SK-N-SH (cell line): Measurements from ENCODE around the gene RETSAT. TPM values are rescaled to one million over a fixed set of nuclear protein-coding genes. Genes with fewer than 3 reads are reported as not detected.

Experiments used
- CTCF ChIA-PET: fragments of 300-600, 350-600 bp; formaldehyde crosslinking; extraction: SDS; loops from one replicate; lab custom pipeline; 2021; lab: Yijun Ruan, JAX
- POLR2A ChIA-PET: fragments of 350-600 bp; sonication (Branson Sonifier 250); formaldehyde crosslinking; extraction: SDS; loops from one replicate; lab custom pipeline; 2020; ENCODE audit warnings: antibody characterized with exemption, inconsistent platforms; lab: Yijun Ruan, JAX
- DNase-seq: peaks from one replicate; pipeline ENCODE4 v3.0.0; 2012
- H2AFZ ChIP-seq: fragments of 200-600 bp; sonication (generic); 2 replicates; pipeline ENCODE4 v1.8.1; 2016; ENCODE audit warnings: antibody characterized with exemption, mild to moderate bottlenecking, low read depth
- H3F3A ChIP-seq: fragments of 200-600 bp; sonication (generic); replicated peaks from 2 replicates; pipeline ENCODE3; 2016; ENCODE audit warnings: antibody characterized with exemption, mild to moderate bottlenecking; ENCODE audit not compliant: insufficient read depth
- H3K27ac ChIP-seq, 2 experiments: fragments of 200-500 bp in 1 of 2; fragments of 200-600 bp in 1 of 2; sonication (Bioruptor generic) in 1 of 2; sonication (generic), shearing (Covaris generic) in 1 of 2; 2 replicates each; pipeline versions ENCODE4 v1.5.1 to v1.6.1; 2014 to 2016; ENCODE audit warnings: low read depth in 2 of 2, inconsistent platforms in 1 of 2, low read length in 1 of 2, mild to moderate bottlenecking in 1 of 2, mixed read lengths in 1 of 2
- H3K27me3 ChIP-seq: fragments of 200-600 bp; sonication (generic), shearing (Covaris generic); 2 replicates; pipeline ENCODE4 v1.6.1; 2016; ENCODE audit warnings: mixed run types; ENCODE audit not compliant: insufficient read depth
- H3K36me3 ChIP-seq, 2 experiments: fragments of 200-500 bp in 1 of 2; fragments of 200-600 bp in 1 of 2; sonication (Bioruptor generic) in 1 of 2; sonication (generic) in 1 of 2; replicated peaks in 1 of 2; 2 replicates each; pipeline versions ENCODE3 to v1.5.1; 2014 to 2016; ENCODE audit warnings: low read length in 1 of 2, mild to moderate bottlenecking in 1 of 2; ENCODE audit not compliant: insufficient read depth in 2 of 2, control insufficient read depth in 1 of 2
- H3K4me1 ChIP-seq, 2 experiments: fragments of 200-500 bp in 1 of 2; fragments of 200-600 bp in 1 of 2; sonication (Bioruptor generic) in 1 of 2; sonication (generic), shearing (Covaris generic) in 1 of 2; 2 replicates each; pipeline versions ENCODE4 v1.5.1 to v1.6.1; 2014 to 2016; ENCODE audit warnings: low read depth in 1 of 2, low read length in 1 of 2, mixed run types in 1 of 2; ENCODE audit not compliant: insufficient read depth in 2 of 2, control insufficient read depth in 1 of 2
- H3K4me2 ChIP-seq: fragments of 200-600 bp; sonication (generic), shearing (Covaris generic); 2 replicates; pipeline ENCODE4 v1.6.1; 2017; ENCODE audit warnings: mixed run types
- H3K4me3 ChIP-seq, 2 experiments: fragments of 200-500 bp in 1 of 2; fragments of 200-600 bp in 1 of 2; sonication (Bioruptor generic) in 1 of 2; sonication (generic), shearing (Covaris generic) in 1 of 2; 2 replicates each; pipeline versions ENCODE4 v1.5.1 to v1.8.1; 2014 to 2016; ENCODE audit warnings: low read depth in 2 of 2, inconsistent platforms in 1 of 2, low read length in 1 of 2, mild to moderate bottlenecking in 1 of 2, mixed read lengths in 1 of 2, moderate library complexity in 1 of 2
- H3K79me2 ChIP-seq: fragments of 200-600 bp; sonication (generic); 2 replicates; pipeline ENCODE4 v1.8.1; 2017; ENCODE audit warnings: mild to moderate bottlenecking; ENCODE audit not compliant: insufficient read depth
- H3K9ac ChIP-seq: fragments of 200-600 bp; sonication (generic); 2 replicates; pipeline ENCODE4 v1.6.1; 2017; ENCODE audit warnings: mixed run types
- H3K9me2 ChIP-seq: fragments of 200-600 bp; sonication (generic); 2 replicates; pipeline ENCODE4 v1.6.1; 2017; ENCODE audit warnings: mixed run types
- H3K9me3 ChIP-seq: fragments of 200-600 bp; sonication (generic); 2 replicates; pipeline ENCODE4 v1.6.1; 2017; ENCODE audit warnings: mixed run types, mild to moderate bottlenecking, moderate library complexity
- H4K20me1 ChIP-seq: fragments of 200-600 bp; sonication (generic); 2 replicates; pipeline ENCODE4 v1.6.1; 2017; ENCODE audit warnings: mild to moderate bottlenecking, mixed run types; ENCODE audit not compliant: insufficient read depth
- ELF1 ChIP-seq: IDR thresholded peaks from 2 replicates; pipeline ENCODE4 v1.4.0; 2012
- EP300 ChIP-seq, 2 experiments: IDR thresholded peaks; 2 replicates each; pipeline versions ENCODE4 v1.4.0 to v1.6.1; 2012; ENCODE audit warnings: borderline replicate concordance in 1 of 2, low read depth in 1 of 2, low read length in 1 of 2
- FOSL2 ChIP-seq: IDR thresholded peaks from 2 replicates; pipeline ENCODE4 v1.4.0; 2012; ENCODE audit warnings: low read depth, mild to moderate bottlenecking, moderate library complexity, borderline replicate concordance
- GABPA ChIP-seq: IDR thresholded peaks from 2 replicates; pipeline ENCODE4 v1.4.0; 2012; ENCODE audit warnings: low read depth, mild to moderate bottlenecking
- JUND ChIP-seq: IDR thresholded peaks from 2 replicates; pipeline ENCODE4 v1.4.0; 2012
- MEF2A ChIP-seq: IDR thresholded peaks from 2 replicates; pipeline ENCODE4 v1.4.0; 2012; ENCODE audit warnings: low read depth, borderline replicate concordance
- RXRA ChIP-seq: IDR thresholded peaks from 2 replicates; pipeline ENCODE4 v1.4.0; 2012; ENCODE audit warnings: low read depth, mild to moderate bottlenecking, borderline replicate concordance
- SIN3A ChIP-seq: IDR thresholded peaks from 2 replicates; pipeline ENCODE4 v1.6.1; 2012; ENCODE audit warnings: low read depth, mild to moderate bottlenecking, low read length, moderate library complexity, borderline replicate concordance
- YY1 ChIP-seq: IDR thresholded peaks from 2 replicates; pipeline ENCODE4 v1.4.0; 2012; ENCODE audit warnings: low read depth, mild to moderate bottlenecking
- WGBS: methylation state at CpG from one replicate; pipeline ENCODE4 v1.1.6; 2017; ENCODE audit warnings: low lambda C conversion rate; 5-methylcytosine and 5-hydroxymethylcytosine counted together
- polyA plus RNA-seq, 3 experiments: library from polyadenylated mRNA; depleted of rRNA; stranded (reverse); fragments of >200 nt; gene quantifications; 2 replicates each; pipeline ENCODE4 v1.2.3, GENCODE V29; 2012
- TF ChIP-seq, protein P1 (sequence below): IDR thresholded peaks from 2 replicates; pipeline ENCODE4 v1.4.0; 2012; ENCODE audit warnings: low read depth, borderline replicate concordance

RETSAT gene
- polyA plus RNA-seq, 1 of the 3 experiments (the other 2 are of a cell fraction), result 28.0 TPM

DNA sequence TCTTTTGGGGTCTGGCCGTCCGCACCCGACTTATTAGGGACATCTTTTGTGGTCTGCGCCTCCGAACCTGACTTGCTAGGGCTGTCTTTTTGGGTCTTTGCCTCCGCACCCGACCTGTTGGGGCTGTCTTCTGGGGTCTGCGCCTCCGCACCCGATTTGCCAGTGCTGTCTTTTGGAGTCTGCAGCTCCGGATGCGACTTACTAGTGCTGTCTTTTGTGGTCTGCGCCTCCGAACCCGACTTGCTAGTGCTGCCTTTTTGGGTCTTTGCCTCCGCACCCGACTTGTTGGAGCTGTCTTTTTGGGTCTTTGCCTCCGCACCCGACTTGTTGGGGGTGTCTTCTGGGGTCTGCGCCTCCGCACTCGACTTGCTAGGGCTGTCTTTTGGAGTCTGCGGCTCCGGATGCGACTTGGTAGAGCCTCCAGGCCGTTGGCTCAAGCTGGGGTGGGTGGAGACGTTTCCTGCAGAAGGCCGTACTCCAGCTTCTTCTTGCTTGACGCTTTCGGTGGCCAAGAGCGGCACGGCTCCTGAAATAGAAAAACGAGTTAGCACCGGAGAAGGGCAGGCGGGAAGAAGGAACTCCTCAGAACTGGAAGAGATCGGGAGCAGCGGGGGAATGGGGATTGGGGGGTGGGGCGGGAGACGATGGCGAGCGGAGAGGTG, 27.0 kb downstream of the RETSAT start:
- ChIA-PET CTCF (interaction anchor here (0.8 to 1.8 kb wide), 5 partner anchors 13 to 445 kb away, joined by 3 read pairs; partner anchors contain the start of genes ELMOD3 and RETSAT), POLR2A (interaction anchor here (0.6 to 3.1 kb wide), 12 partner anchors 9 to 284 kb away, joined by 3 to 14 read pairs (median 4); partner anchors contain the start of genes C2orf68, ELMOD3, MAT2A and RETSAT)
- Histone ChIP-seq H3K9ac (peak overlapping the region; percentile 85), H3K9me3 (no peaks in the 10 kb centered on the region), H4K20me1 (peaks cover 34% of the 10 kb centered on the region), H3F3A (peaks cover 3% of the 10 kb centered on the region), H3K79me2 (peaks cover 56% of the 10 kb centered on the region), H3K27me3 (no peaks in the 10 kb centered on the region), H3K36me3 (peaks cover 26 to 42% of the 10 kb centered on the region in 2 experiments), H2AFZ (peak overlapping the region; percentile 93; the same call in 1 of the 2 replicates), H3K9me2 (no peaks in the 10 kb centered on the region), H3K27ac (peak overlapping the region; percentile 88 to 97; a peak in 2 of 4 replicates), H3K4me1 (peaks cover 7 to 24% of the 10 kb centered on the region in 2 experiments; a peak in 3 of 4 replicates), H3K4me3 (peak overlapping the region; percentile 73 to 95), H3K4me2 (peak overlapping the region; percentile 100)
- DNase-seq, result no peak
- TF ChIP-seq ELF1, result no peak
- TF ChIP-seq EP300 (IDR thresholded peaks at IDR 0.05; ENCODE audit: borderline replicate concordance in 1 of 2, low read depth in 1 of 2, low read length in 1 of 2), result 0 out of 4 replicates have a peak, but pooled peaks of 1 of the 2 experiments have one; percentile 7
- TF ChIP-seq, protein P1, sequence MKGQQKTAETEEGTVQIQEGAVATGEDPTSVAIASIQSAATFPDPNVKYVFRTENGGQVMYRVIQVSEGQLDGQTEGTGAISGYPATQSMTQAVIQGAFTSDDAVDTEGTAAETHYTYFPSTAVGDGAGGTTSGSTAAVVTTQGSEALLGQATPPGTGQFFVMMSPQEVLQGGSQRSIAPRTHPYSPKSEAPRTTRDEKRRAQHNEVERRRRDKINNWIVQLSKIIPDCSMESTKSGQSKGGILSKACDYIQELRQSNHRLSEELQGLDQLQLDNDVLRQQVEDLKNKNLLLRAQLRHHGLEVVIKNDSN, result no peak
- TF ChIP-seq FOSL2, result no peak
- WGBS, result 5% methylated on average over 37 of the region's 41 CpGs

DNA sequence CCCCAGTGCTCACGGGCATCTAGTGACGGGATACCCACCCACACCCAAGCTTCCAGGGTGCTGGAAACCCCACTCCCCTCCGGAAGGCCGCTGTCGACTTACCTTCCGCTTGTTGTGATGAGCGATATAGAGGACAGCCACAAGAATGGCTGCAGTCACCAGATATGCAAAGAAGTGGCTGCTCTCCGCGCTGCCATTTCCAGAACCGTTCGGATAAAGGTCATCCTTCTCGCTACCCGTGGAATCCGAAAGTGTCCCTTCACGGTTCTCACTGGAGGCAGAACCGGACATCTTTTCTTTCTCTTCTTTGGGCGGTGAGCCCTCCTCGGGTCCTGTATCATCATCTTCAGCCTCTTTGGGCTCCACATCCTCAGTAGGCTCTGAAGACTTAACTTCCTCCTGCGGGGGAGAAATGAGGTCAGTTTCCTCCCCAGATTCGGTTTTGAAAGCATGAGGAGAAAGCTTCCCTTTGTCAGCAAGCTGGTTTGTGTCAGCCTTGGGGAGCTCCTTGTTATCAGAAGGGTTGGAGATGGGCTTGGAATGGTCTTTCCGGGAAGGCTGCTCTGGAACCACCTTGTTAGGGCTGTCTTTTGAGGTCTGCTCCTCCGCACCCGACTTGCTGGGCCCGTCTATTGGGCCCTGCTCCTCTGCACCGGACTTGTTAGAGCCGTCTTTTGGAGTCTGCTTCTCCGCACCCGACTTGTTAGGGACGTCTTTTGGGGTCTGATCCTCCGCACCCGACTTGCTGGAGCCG, 27.7 kb downstream of the RETSAT start:
- Histone ChIP-seq H2AFZ (no peak overlapping the region), H3K9me2 (no peaks in the 10 kb centered on the region), H3K4me2 (peak overlapping the region; percentile 100), H3K27me3 (no peaks in the 10 kb centered on the region), H3K4me3 (peak overlapping the region; percentile 73 to 95), H4K20me1 (peaks cover 41% of the 10 kb centered on the region), H3K9me3 (no peaks in the 10 kb centered on the region), H3K36me3 (peaks cover 33 to 49% of the 10 kb centered on the region in 2 experiments), H3K4me1 (peaks cover 7 to 24% of the 10 kb centered on the region in 2 experiments; a peak in 3 of 4 replicates), H3K9ac (peak overlapping the region; percentile 85), H3K27ac (no peak overlapping the region; a peak in 2 of 4 replicates), H3K79me2 (peaks cover 63% of the 10 kb centered on the region), H3F3A (peaks cover 6% of the 10 kb centered on the region)
- CTCF ChIA-PET, result interaction anchor here (1.0 to 1.8 kb wide), 5 partner anchors 14 to 102 kb away, joined by 3 read pairs; partner anchors contain the start of genes ELMOD3 and RETSAT
- WGBS, result 14% methylated on average over 32 of the region's 32 CpGs
- DNase-seq, result no peak
- no peak for TF ChIP-seq JUND
- no peak for TF ChIP-seq GABPA
- TF ChIP-seq SIN3A, result no peak
- TF ChIP-seq RXRA, result no peak
- no peak for TF ChIP-seq MEF2A
- no peak for TF ChIP-seq FOSL2
- no peak for TF ChIP-seq YY1
- POLR2A ChIA-PET, result interaction anchor here (1.1 to 3.1 kb wide), 5 partner anchors 12 to 92 kb away, joined by 3 to 14 read pairs (median 11); partner anchors contain the start of genes ELMOD3, RETSAT and SH2D6
